Measurements from ENCODE around the gene MYO5A.
"Not testable (repeated sequence)": the region's sequence is repeated elsewhere in the genome, so short reads cannot be mapped to it uniquely, and the experiment has no call there.

MYO5A gene

GRCh38 chr15:52527196-52527910 is 1.3 kb downstream of the MYO5A start:
- H3K4me1 ChIP-seq (ENCODE audit: insufficient read depth, low read length) = peaks cover 19% of the 10 kb centered on the region
- peaks cover 3% of the 10 kb centered on the region for H3K27me3 ChIP-seq (ENCODE audit: insufficient read depth, low read length)
- no peaks in the 10 kb centered on the region for H3K9me3 ChIP-seq (ENCODE audit: low read length)
- peak overlapping the region; percentile 97 for H3K4me3 ChIP-seq (ENCODE audit: low read length)
- peak overlapping the region; percentile 83 for H2AFZ ChIP-seq (ENCODE audit: low read depth, low read length)
- H3K36me3 ChIP-seq (ENCODE audit: insufficient read depth, low read length) = no peaks in the 10 kb centered on the region

GRCh38 chr15:52524223-52525136 is 4.2 kb downstream of the MYO5A start:
- H3K27me3 ChIP-seq (ENCODE audit: insufficient read depth, low read length) = no peaks in the 10 kb centered on the region
- no peak overlapping the region for H2AFZ ChIP-seq (ENCODE audit: low read depth, low read length)
- no peaks in the 10 kb centered on the region for H3K9me3 ChIP-seq (ENCODE audit: low read length)
- no peak overlapping the region for H3K4me3 ChIP-seq (ENCODE audit: low read length)
- H3K36me3 ChIP-seq (ENCODE audit: insufficient read depth, low read length) = no peaks in the 10 kb centered on the region
- peaks cover 13% of the 10 kb centered on the region for H3K4me1 ChIP-seq (ENCODE audit: insufficient read depth, low read length)

- H3K27me3 ChIP-seq (ENCODE audit: insufficient read depth, low read length) = no peaks in the 10 kb centered on the region
- no peaks in the 10 kb centered on the region for H3K9me3 ChIP-seq (ENCODE audit: low read length)
- H3K4me3 ChIP-seq (ENCODE audit: low read length) = no peak overlapping the region
- no peak overlapping the region for H2AFZ ChIP-seq (ENCODE audit: low read depth, low read length)
- H3K4me1 ChIP-seq (ENCODE audit: insufficient read depth, low read length) = peaks cover 10% of the 10 kb centered on the region
- H3K36me3 ChIP-seq (ENCODE audit: insufficient read depth, low read length) = no peaks in the 10 kb centered on the region
Observed at GRCh38 chr15:52523647-52524046, 5.0 kb downstream of the MYO5A start.

- Histone ChIP-seq H3K4me3 (ENCODE audit: low read length) (no peak overlapping the region), H3K27me3 (ENCODE audit: insufficient read depth, low read length) (no peaks in the 10 kb centered on the region), H2AFZ (ENCODE audit: low read depth, low read length) (no peak overlapping the region)
Observed at GRCh38 chr15:52523192-52523591, 5.5 kb downstream of the MYO5A start.

GRCh38 chr15:52521682-52522081 is 7.0 kb downstream of the MYO5A start:
- Histone ChIP-seq H3K4me3 (ENCODE audit: low read length) (no peak overlapping the region), H3K36me3 (ENCODE audit: insufficient read depth, low read length) (no peaks in the 10 kb centered on the region), H3K9me3 (ENCODE audit: low read length) (no peaks in the 10 kb centered on the region), H2AFZ (ENCODE audit: low read depth, low read length) (no peak overlapping the region), H3K4me1 (ENCODE audit: insufficient read depth, low read length) (no peaks in the 10 kb centered on the region), H3K27me3 (ENCODE audit: insufficient read depth, low read length) (no peaks in the 10 kb centered on the region)

More at GRCh38 chr15:52523192-52523591, 5.5 kb downstream of the MYO5A start:
- H3K36me3 ChIP-seq (ENCODE audit: insufficient read depth, low read length) = no peaks in the 10 kb centered on the region
- no peaks in the 10 kb centered on the region for H3K9me3 ChIP-seq (ENCODE audit: low read length)
- peaks cover 10% of the 10 kb centered on the region for H3K4me1 ChIP-seq (ENCODE audit: insufficient read depth, low read length)

GRCh38 chr15:52520421-52520820 is 8.3 kb downstream of the MYO5A start:
- Histone ChIP-seq H3K36me3 (ENCODE audit: insufficient read depth, low read length) (no peaks in the 10 kb centered on the region), H3K4me1 (ENCODE audit: insufficient read depth, low read length) (no peaks in the 10 kb centered on the region), H3K4me3 (ENCODE audit: low read length) (no peak overlapping the region), H3K9me3 (ENCODE audit: low read length) (no peaks in the 10 kb centered on the region), H2AFZ (ENCODE audit: low read depth, low read length) (no peak overlapping the region), H3K27me3 (ENCODE audit: insufficient read depth, low read length) (no peaks in the 10 kb centered on the region)

GRCh38 chr15:52518487-52519371 is 10.0 kb downstream of the MYO5A start:
- Histone ChIP-seq H3K27me3 (ENCODE audit: insufficient read depth, low read length) (no peaks in the 10 kb centered on the region), H3K4me1 (ENCODE audit: insufficient read depth, low read length) (no peaks in the 10 kb centered on the region), H3K36me3 (ENCODE audit: insufficient read depth, low read length) (no peaks in the 10 kb centered on the region), H2AFZ (ENCODE audit: low read depth, low read length) (no peak overlapping the region), H3K4me3 (ENCODE audit: low read length) (no peak overlapping the region), H3K9me3 (ENCODE audit: low read length) (no peaks in the 10 kb centered on the region)

- no peaks in the 10 kb centered on the region for H3K27me3 ChIP-seq (ENCODE audit: insufficient read depth, low read length)
- no peaks in the 10 kb centered on the region for H3K9me3 ChIP-seq (ENCODE audit: low read length)
- H2AFZ ChIP-seq (ENCODE audit: low read depth, low read length) = no peak overlapping the region
- H3K4me1 ChIP-seq (ENCODE audit: insufficient read depth, low read length) = no peaks in the 10 kb centered on the region
- H3K36me3 ChIP-seq (ENCODE audit: insufficient read depth, low read length) = no peaks in the 10 kb centered on the region
- no peak overlapping the region for H3K4me3 ChIP-seq (ENCODE audit: low read length)
Observed at GRCh38 chr15:52517014-52517413, 11.7 kb downstream of the MYO5A start.

- H3K4me3 ChIP-seq (ENCODE audit: low read length) = no peak overlapping the region
- no peaks in the 10 kb centered on the region for H3K4me1 ChIP-seq (ENCODE audit: insufficient read depth, low read length)
- H2AFZ ChIP-seq (ENCODE audit: low read depth, low read length) = no peak overlapping the region
- H3K27me3 ChIP-seq (ENCODE audit: insufficient read depth, low read length) = no peaks in the 10 kb centered on the region
- no peaks in the 10 kb centered on the region for H3K36me3 ChIP-seq (ENCODE audit: insufficient read depth, low read length)
- no peaks in the 10 kb centered on the region for H3K9me3 ChIP-seq (ENCODE audit: low read length)
Observed at GRCh38 chr15:52515343-52515742, 13.3 kb downstream of the MYO5A start.

GRCh38 chr15:52514482-52514881 is 14.2 kb downstream of the MYO5A start:
- H3K36me3 ChIP-seq (ENCODE audit: insufficient read depth, low read length) = no peaks in the 10 kb centered on the region
- no peaks in the 10 kb centered on the region for H3K9me3 ChIP-seq (ENCODE audit: low read length)
- H3K4me1 ChIP-seq (ENCODE audit: insufficient read depth, low read length) = no peaks in the 10 kb centered on the region
- H3K27me3 ChIP-seq (ENCODE audit: insufficient read depth, low read length) = no peaks in the 10 kb centered on the region
- H3K4me3 ChIP-seq (ENCODE audit: low read length) = no peak overlapping the region
- no peak overlapping the region for H2AFZ ChIP-seq (ENCODE audit: low read depth, low read length)

- not testable (repeated sequence) for H3K36me3 ChIP-seq (ENCODE audit: insufficient read depth, low read length); H3K27me3 ChIP-seq (ENCODE audit: insufficient read depth, low read length); H2AFZ ChIP-seq (ENCODE audit: low read depth, low read length); H3K4me3 ChIP-seq (ENCODE audit: low read length); H3K9me3 ChIP-seq (ENCODE audit: low read length); H3K4me1 ChIP-seq (ENCODE audit: insufficient read depth, low read length)
Observed at GRCh38 chr15:52512869-52513268, 15.8 kb downstream of the MYO5A start.

GRCh38 chr15:52511084-52511483 is 17.6 kb downstream of the MYO5A start:
- Histone ChIP-seq H2AFZ (ENCODE audit: low read depth, low read length) (no peak overlapping the region), H3K4me3 (ENCODE audit: low read length) (no peak overlapping the region), H3K9me3 (ENCODE audit: low read length) (no peaks in the 10 kb centered on the region), H3K27me3 (ENCODE audit: insufficient read depth, low read length) (no peaks in the 10 kb centered on the region), H3K36me3 (ENCODE audit: insufficient read depth, low read length) (no peaks in the 10 kb centered on the region), H3K4me1 (ENCODE audit: insufficient read depth, low read length) (no peaks in the 10 kb centered on the region)

All from neuron (in vitro differentiated cells).